DLD1 (cell line): Measurements from ENCODE around the gene ZNF521.
"Not testable (repeated sequence)": the region's sequence is repeated elsewhere in the genome, so short reads cannot be mapped to it uniquely, and the experiment has no call there.

ENCODE experiments used
- in situ Hi-C: cut with HindIII; loops from 2 replicates; pipeline ENCODE4 v1.10.0; 2017; ENCODE audit warnings: low sequenced_read_pairs

The ZNF521 gene

GRCh38 chr18:25295624-25296138, 56.3 kb downstream of the ZNF521 start:
- in situ Hi-C loops, result no loop called here

- in situ Hi-C loops, result no loop called here
Observed at GRCh38 chr18:25291150-25291549, 60.8 kb downstream of the ZNF521 start.

GRCh38 chr18:25289001-25289631, 62.9 kb downstream of the ZNF521 start:
- in situ Hi-C loops, result no loop called here

- in situ Hi-C loops, result no loop called here
Observed at GRCh38 chr18:25288340-25288938, 63.5 kb downstream of the ZNF521 start.

- in situ Hi-C loops, result no loop called here
Observed at GRCh38 chr18:25287106-25287505, 64.9 kb downstream of the ZNF521 start.

GRCh38 chr18:25284861-25285550, 67.0 kb downstream of the ZNF521 start:
- in situ Hi-C loops, result no loop called here

- in situ Hi-C loops, result no loop called here
Observed at GRCh38 chr18:25284281-25284680, 67.7 kb downstream of the ZNF521 start.

- in situ Hi-C loops, result no loop called here
Observed at GRCh38 chr18:25283781-25284180, 68.2 kb downstream of the ZNF521 start.

GRCh38 chr18:25282896-25283703, 68.9 kb downstream of the ZNF521 start:
- in situ Hi-C loops, result no loop called here

GRCh38 chr18:25282282-25282681, 69.7 kb downstream of the ZNF521 start:
- in situ Hi-C loops, result no loop called here

- in situ Hi-C loops, result no loop called here
Observed at GRCh38 chr18:25281556-25281955, 70.4 kb downstream of the ZNF521 start.

GRCh38 chr18:25279961-25280360, 72.0 kb downstream of the ZNF521 start:
- in situ Hi-C loops, result no loop called here

GRCh38 chr18:25279556-25279955, 72.4 kb downstream of the ZNF521 start:
- in situ Hi-C loops, result no loop called here

GRCh38 chr18:25279133-25279532, 72.8 kb downstream of the ZNF521 start:
- in situ Hi-C loops, result no loop called here

GRCh38 chr18:25278394-25278793, 73.6 kb downstream of the ZNF521 start:
- in situ Hi-C loops, result no loop called here

- in situ Hi-C loops, result no loop called here
Observed at GRCh38 chr18:25275412-25276001, 76.5 kb downstream of the ZNF521 start.

GRCh38 chr18:25274926-25275325, 77.0 kb downstream of the ZNF521 start:
- in situ Hi-C loops, result no loop called here

GRCh38 chr18:25266931-25267527, 84.9 kb downstream of the ZNF521 start:
- in situ Hi-C loops, result not testable (repeated sequence)

- in situ Hi-C loops, result no loop called here
Observed at GRCh38 chr18:25262920-25263319, 89.0 kb downstream of the ZNF521 start.

GRCh38 chr18:25261768-25262167, 90.2 kb downstream of the ZNF521 start:
- in situ Hi-C loops, result no loop called here
